ENCODE results near the gene RNPEPL1.

The RNPEPL1 gene

GRCh38 chr2:240602266-240603050, 34.2 kb downstream of the RNPEPL1 start:
- Histone ChIP-seq H3K27ac (ENCODE audit: low read depth, low read length) (no peak overlapping the region), H3K9ac (ENCODE audit: low read length) (no peak overlapping the region), H3K4me3 (ENCODE audit: low read depth, low read length) (no peak overlapping the region), H3K9me3 (ENCODE audit: control insufficient read depth, insufficient read depth, low read depth, low read length) (no peaks in the 10 kb centered on the region), H3K4me1 (ENCODE audit: control insufficient read depth, insufficient read depth, low read length) (peaks cover 5% of the 10 kb centered on the region; the same call in 1 of the 2 replicates), H3K36me3 (ENCODE audit: control insufficient read depth, insufficient read depth, low read length) (peaks cover 26% of the 10 kb centered on the region), H3K27me3 (ENCODE audit: control insufficient read depth, insufficient read depth, low read length) (no peaks in the 10 kb centered on the region)

GRCh38 chr2:240603081-240603835, 35.0 kb downstream of the RNPEPL1 start:
- Histone ChIP-seq H3K27me3 (ENCODE audit: control insufficient read depth, insufficient read depth, low read length) (no peaks in the 10 kb centered on the region), H3K36me3 (ENCODE audit: control insufficient read depth, insufficient read depth, low read length) (peaks cover 19% of the 10 kb centered on the region), H3K4me1 (ENCODE audit: control insufficient read depth, insufficient read depth, low read length) (peaks cover 5% of the 10 kb centered on the region; the same call in 1 of the 2 replicates), H3K4me3 (ENCODE audit: low read depth, low read length) (no peak overlapping the region), H3K9ac (ENCODE audit: low read length) (no peak overlapping the region), H3K27ac (ENCODE audit: low read depth, low read length) (no peak overlapping the region), H3K9me3 (ENCODE audit: control insufficient read depth, insufficient read depth, low read depth, low read length) (no peaks in the 10 kb centered on the region)

DNA sequence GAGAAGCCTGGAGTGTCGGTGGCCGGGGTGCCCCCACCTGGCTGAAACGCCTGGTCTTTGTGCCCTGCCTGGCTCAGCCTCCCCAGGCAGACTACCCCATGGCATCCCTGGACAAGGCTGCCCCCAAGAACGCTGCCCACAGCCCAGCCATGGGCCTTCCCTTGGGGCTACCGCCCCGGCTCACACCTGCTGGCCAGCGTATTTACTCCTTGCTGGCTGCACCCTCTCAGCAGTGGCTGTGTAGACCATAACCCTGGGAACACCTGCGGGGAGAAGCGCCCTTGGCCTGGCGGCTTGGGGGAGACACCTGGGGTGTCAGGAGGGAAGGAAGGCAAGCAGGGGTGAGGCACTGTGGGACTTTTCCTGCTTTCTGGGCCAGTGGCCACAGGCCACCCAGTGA, 35.6 kb downstream of the RNPEPL1 start:
- H3K36me3 ChIP-seq (ENCODE audit: control insufficient read depth, insufficient read depth, low read length), result peaks cover 14% of the 10 kb centered on the region
- no peak overlapping the region for H3K27ac ChIP-seq (ENCODE audit: low read depth, low read length)
- no peak overlapping the region for H3K4me3 ChIP-seq (ENCODE audit: low read depth, low read length)
- H3K9ac ChIP-seq (ENCODE audit: low read length), result no peak overlapping the region
- H3K27me3 ChIP-seq (ENCODE audit: control insufficient read depth, insufficient read depth, low read length), result no peaks in the 10 kb centered on the region
- peaks cover 5% of the 10 kb centered on the region; the same call in 1 of the 2 replicates for H3K4me1 ChIP-seq (ENCODE audit: control insufficient read depth, insufficient read depth, low read length)
- no peaks in the 10 kb centered on the region for H3K9me3 ChIP-seq (ENCODE audit: control insufficient read depth, insufficient read depth, low read depth, low read length)

DNA sequence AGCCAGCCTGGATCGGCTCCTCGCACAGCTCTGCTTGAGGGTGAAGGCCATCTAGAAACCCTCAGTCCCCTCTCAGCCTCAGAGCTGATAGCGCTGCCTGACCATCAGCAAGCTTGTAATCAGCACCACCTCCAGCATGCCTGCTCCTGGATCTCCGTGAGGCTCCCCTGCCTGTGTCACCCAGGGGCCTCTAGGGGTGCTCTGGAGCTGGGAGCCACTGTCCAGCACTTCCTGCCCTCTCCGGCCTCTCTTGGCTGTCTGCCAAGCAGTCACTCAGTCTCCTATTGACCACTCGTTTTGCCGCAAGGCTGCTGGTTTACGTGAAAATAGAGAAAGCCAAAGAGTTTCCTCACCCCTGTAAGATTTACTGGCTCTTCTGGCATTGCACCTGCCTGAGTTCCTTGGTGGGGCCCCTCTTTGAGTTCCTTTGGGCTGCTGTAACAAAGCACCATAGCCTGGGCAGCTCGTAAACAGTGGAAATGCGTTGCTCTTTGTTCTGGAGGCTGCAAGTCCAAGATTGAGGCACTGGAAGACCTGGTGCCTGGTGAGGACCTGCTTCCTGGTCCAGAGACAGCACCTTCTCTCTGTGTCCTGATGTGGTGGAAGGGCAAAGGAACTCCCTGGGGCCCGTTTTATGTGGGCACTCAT, 36.1 kb downstream of the RNPEPL1 start:
- Histone ChIP-seq H3K27ac (ENCODE audit: low read depth, low read length) (no peak overlapping the region), H3K36me3 (ENCODE audit: control insufficient read depth, insufficient read depth, low read length) (peaks cover 10% of the 10 kb centered on the region), H3K9ac (ENCODE audit: low read length) (no peak overlapping the region), H3K4me3 (ENCODE audit: low read depth, low read length) (no peak overlapping the region), H3K4me1 (ENCODE audit: control insufficient read depth, insufficient read depth, low read length) (peaks cover 5% of the 10 kb centered on the region; the same call in 1 of the 2 replicates), H3K9me3 (ENCODE audit: control insufficient read depth, insufficient read depth, low read depth, low read length) (no peaks in the 10 kb centered on the region), H3K27me3 (ENCODE audit: control insufficient read depth, insufficient read depth, low read length) (no peaks in the 10 kb centered on the region)

DNA sequence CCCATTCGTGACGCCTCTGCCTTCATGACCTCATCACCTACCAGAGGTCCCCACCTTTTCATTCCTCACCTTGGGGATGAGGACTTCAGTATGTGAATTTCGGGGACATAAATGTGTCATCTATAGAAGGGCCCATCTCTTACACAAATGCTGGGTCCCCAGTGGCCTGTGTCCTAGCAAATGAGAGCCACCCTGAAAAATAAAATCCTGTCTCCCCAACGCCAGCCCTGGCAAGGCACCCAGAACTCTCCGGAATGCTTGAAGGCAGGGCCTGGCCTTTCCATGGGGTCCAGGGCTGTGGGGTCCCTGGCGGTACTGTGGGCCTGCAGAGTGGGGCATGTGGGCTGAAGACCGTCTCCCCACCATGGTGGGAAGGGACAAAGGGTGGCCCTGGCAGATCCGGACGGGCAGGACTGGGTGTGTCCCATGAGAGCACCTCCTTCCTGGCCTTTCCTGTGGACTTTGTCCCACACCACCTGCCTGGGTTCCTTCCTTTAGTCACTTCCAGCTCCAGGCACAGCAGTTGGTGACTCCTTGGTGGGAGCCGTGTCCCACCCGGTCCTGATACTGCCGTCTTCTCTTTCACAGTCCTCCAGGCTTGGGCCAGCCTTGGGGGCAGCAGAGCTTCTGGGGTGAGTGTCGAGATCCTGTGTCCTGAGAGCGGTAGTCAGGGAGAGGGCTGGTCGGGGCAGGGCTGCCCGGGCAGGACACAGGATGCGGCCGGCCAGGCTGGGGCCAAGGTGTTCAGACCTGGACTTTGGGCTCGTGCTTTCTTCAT, 36.8 kb downstream of the RNPEPL1 start:
- H3K4me3 ChIP-seq (ENCODE audit: low read depth, low read length), result no peak overlapping the region
- H3K36me3 ChIP-seq (ENCODE audit: control insufficient read depth, insufficient read depth, low read length), result peaks cover 5% of the 10 kb centered on the region
- H3K4me1 ChIP-seq (ENCODE audit: control insufficient read depth, insufficient read depth, low read length), result peaks cover 5% of the 10 kb centered on the region; the same call in 1 of the 2 replicates
- H3K27me3 ChIP-seq (ENCODE audit: control insufficient read depth, insufficient read depth, low read length), result no peaks in the 10 kb centered on the region
- H3K27ac ChIP-seq (ENCODE audit: low read depth, low read length), result no peak overlapping the region
- no peak overlapping the region for H3K9ac ChIP-seq (ENCODE audit: low read length)
- no peaks in the 10 kb centered on the region for H3K9me3 ChIP-seq (ENCODE audit: control insufficient read depth, insufficient read depth, low read depth, low read length)

DNA sequence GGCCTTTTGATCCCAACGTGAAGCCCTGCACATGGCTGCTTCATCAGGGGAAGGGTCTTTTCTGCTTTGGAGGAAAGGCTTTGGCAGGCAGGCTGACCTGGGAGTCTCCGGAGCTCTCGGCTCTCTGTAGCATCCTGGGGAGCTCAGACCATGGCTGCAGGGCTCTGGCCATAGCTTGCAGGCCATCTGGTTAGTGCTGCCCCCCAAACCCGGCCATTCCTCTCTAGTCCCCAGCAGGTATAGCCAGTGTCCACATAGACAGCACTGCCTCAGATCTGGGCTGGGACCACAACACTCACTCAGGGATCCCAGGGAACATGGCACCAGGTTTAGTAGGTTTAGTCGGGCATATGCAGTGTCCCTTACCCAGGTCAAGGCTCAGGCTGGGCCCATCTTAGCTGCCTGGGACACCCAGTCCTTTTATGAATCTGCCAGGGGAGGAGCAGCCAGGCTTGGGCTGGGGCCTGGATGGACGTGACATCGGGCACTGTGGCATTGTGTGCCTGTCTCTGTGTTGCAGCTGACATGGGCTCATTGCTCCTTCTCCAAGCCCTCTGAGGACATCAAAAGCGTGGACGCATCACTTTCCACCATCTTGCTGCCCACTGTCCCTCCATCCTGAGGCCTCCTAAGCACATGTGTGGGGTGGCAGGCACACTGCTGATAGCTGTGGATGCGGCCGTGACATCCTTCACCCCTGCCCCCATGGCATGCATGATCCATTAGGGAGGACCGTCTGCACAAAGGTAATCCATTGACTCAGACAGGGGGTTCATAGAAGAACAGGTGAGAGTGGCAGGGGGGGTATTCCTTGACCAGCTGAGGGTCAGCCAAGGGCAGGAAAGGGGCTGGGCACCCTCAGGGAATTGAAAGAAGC, 37.8 kb downstream of the RNPEPL1 start:
- H3K27ac ChIP-seq (ENCODE audit: low read depth, low read length), result no peak overlapping the region
- no peak overlapping the region for H3K9ac ChIP-seq (ENCODE audit: low read length)
- no peaks in the 10 kb centered on the region for H3K9me3 ChIP-seq (ENCODE audit: control insufficient read depth, insufficient read depth, low read depth, low read length)
- no peak overlapping the region for H3K4me3 ChIP-seq (ENCODE audit: low read depth, low read length)
- no peaks in the 10 kb centered on the region for H3K27me3 ChIP-seq (ENCODE audit: control insufficient read depth, insufficient read depth, low read length)
- H3K36me3 ChIP-seq (ENCODE audit: control insufficient read depth, insufficient read depth, low read length), result peaks cover 2% of the 10 kb centered on the region; the same call in 1 of the 2 replicates
- peaks cover 5% of the 10 kb centered on the region; the same call in 1 of the 2 replicates for H3K4me1 ChIP-seq (ENCODE audit: control insufficient read depth, insufficient read depth, low read length)

GRCh38 chr2:240611601-240612210, 43.4 kb downstream of the RNPEPL1 start:
- Histone ChIP-seq H3K9ac (ENCODE audit: low read length) (no peak overlapping the region), H3K9me3 (ENCODE audit: control insufficient read depth, insufficient read depth, low read depth, low read length) (peaks cover 46% of the 10 kb centered on the region), H3K4me3 (ENCODE audit: low read depth, low read length) (no peak overlapping the region), H3K36me3 (ENCODE audit: control insufficient read depth, insufficient read depth, low read length) (no peaks in the 10 kb centered on the region), H3K4me1 (ENCODE audit: control insufficient read depth, insufficient read depth, low read length) (no peaks in the 10 kb centered on the region), H3K27me3 (ENCODE audit: control insufficient read depth, insufficient read depth, low read length) (no peaks in the 10 kb centered on the region), H3K27ac (ENCODE audit: low read depth, low read length) (no peak overlapping the region)

GRCh38 chr2:240613781-240614180, 45.5 kb downstream of the RNPEPL1 start:
- Histone ChIP-seq H3K36me3 (ENCODE audit: control insufficient read depth, insufficient read depth, low read length) (no peaks in the 10 kb centered on the region), H3K9ac (ENCODE audit: low read length) (no peak overlapping the region)

GRCh38 chr2:240614391-240614790, 46.1 kb downstream of the RNPEPL1 start:
- peaks cover 69% of the 10 kb centered on the region for H3K9me3 ChIP-seq (ENCODE audit: control insufficient read depth, insufficient read depth, low read depth, low read length)
- no peaks in the 10 kb centered on the region for H3K36me3 ChIP-seq (ENCODE audit: control insufficient read depth, insufficient read depth, low read length)
- no peak overlapping the region for H3K27ac ChIP-seq (ENCODE audit: low read depth, low read length)
- no peak overlapping the region for H3K9ac ChIP-seq (ENCODE audit: low read length)
- H3K27me3 ChIP-seq (ENCODE audit: control insufficient read depth, insufficient read depth, low read length), result no peaks in the 10 kb centered on the region
- no peaks in the 10 kb centered on the region for H3K4me1 ChIP-seq (ENCODE audit: control insufficient read depth, insufficient read depth, low read length)
- no peak overlapping the region for H3K4me3 ChIP-seq (ENCODE audit: low read depth, low read length)

More at GRCh38 chr2:240613781-240614180, 45.5 kb downstream of the RNPEPL1 start:
- no peak overlapping the region for H3K27ac ChIP-seq (ENCODE audit: low read depth, low read length)
- no peaks in the 10 kb centered on the region for H3K27me3 ChIP-seq (ENCODE audit: control insufficient read depth, insufficient read depth, low read length)
- no peak overlapping the region for H3K4me3 ChIP-seq (ENCODE audit: low read depth, low read length)
- H3K9me3 ChIP-seq (ENCODE audit: control insufficient read depth, insufficient read depth, low read depth, low read length), result peaks cover 65% of the 10 kb centered on the region
- H3K4me1 ChIP-seq (ENCODE audit: control insufficient read depth, insufficient read depth, low read length), result no peaks in the 10 kb centered on the region
